K562 (cell line): ENCODE data around the gene DUS4L. TPM values are rescaled to one million over a fixed set of nuclear protein-coding genes. Genes with fewer than 3 reads are reported as not detected.
A peak's percentile ranks its signal among the peaks of the same experiment; 100 is the strongest.

Experiments used
- BCL6 ChIP-seq: fragments of 250-450 bp; sonication (Bioruptor Pico); IDR thresholded peaks from 2 replicates; pipeline ENCODE4 v1.4.0; 2020
- BMI1 ChIP-seq: fragments of 150-350 bp; IDR thresholded peaks from 2 replicates; pipeline ENCODE4 v1.6.1; 2014; ENCODE audit warnings: low read length
- CAMTA2 ChIP-seq: fragments of 250-450 bp; sonication (Bioruptor Pico); conservative IDR thresholded peaks from 2 replicates; pipeline ENCODE4 v1.5.1; 2022
- CEBPB ChIP-seq: fragments of 450-650 bp; IDR thresholded peaks from 2 replicates; pipeline ENCODE4 v1.6.1; 2016; ENCODE audit warnings: missing genetic modification characterization, missing compliant biosample characterization
- CREM ChIP-seq: IDR thresholded peaks from 2 replicates; pipeline ENCODE4 v1.6.1; 2014; ENCODE audit warnings: antibody characterized with exemption, low read depth
- E2F5 ChIP-seq: sonication (generic); formaldehyde crosslinking; IDR thresholded peaks from 2 replicates; pipeline ENCODE4 v1.8.0; 2022; ENCODE audit warnings: mild to moderate bottlenecking, missing genetic modification reagents
- ELK3 ChIP-seq: fragments of 450-650 bp; formaldehyde crosslinking; IDR thresholded peaks from 2 replicates; pipeline ENCODE4 v1.4.0; 2020; ENCODE audit warnings: mild to moderate bottlenecking
- ETS1 ChIP-seq: conservative IDR thresholded peaks from 2 replicates; pipeline ENCODE4 v1.6.1; 2011; ENCODE audit warnings: low read depth, mild to moderate bottlenecking, low read length; ENCODE audit not compliant: control insufficient read depth
- HDAC6 ChIP-seq: IDR thresholded peaks from 2 replicates; pipeline ENCODE4 v1.6.1; 2012; ENCODE audit warnings: low read depth, mild to moderate bottlenecking, control low read depth, inconsistent platforms, low read length, moderate library complexity
- MAZ ChIP-seq, 2 experiments: fragments of 450-650 bp in 1 of 2; sonication (generic) in 1 of 2; formaldehyde crosslinking; IDR thresholded peaks in 1 of 2; conservative IDR thresholded peaks in 1 of 2; 2 replicates each; pipeline versions ENCODE4 v1.4.0 to v1.5.0; 2020; ENCODE audit warnings: mild to moderate bottlenecking in 1 of 2, missing genetic modification reagents in 1 of 2
- NUFIP1 ChIP-seq: fragments of 450-650 bp; IDR thresholded peaks from 2 replicates; pipeline ENCODE4 v1.6.1; 2018; ENCODE audit not compliant: partially characterized antibody
- OTX1 ChIP-seq: fragments of 450-650 bp; formaldehyde crosslinking; IDR thresholded peaks from 2 replicates; pipeline ENCODE4 v1.4.0; 2022; ENCODE audit warnings: mild to moderate bottlenecking
- PHF21A ChIP-seq: fragments of 450-650 bp; IDR thresholded peaks from 2 replicates; pipeline ENCODE4 v1.6.1; 2017; ENCODE audit warnings: low read depth, borderline replicate concordance
- RFX7 ChIP-seq: fragments of 250-450 bp; sonication (Bioruptor Pico); IDR thresholded peaks from 2 replicates; pipeline ENCODE4 v1.5.1; 2021; ENCODE audit warnings: mild to moderate bottlenecking
- SMARCA4 ChIP-seq: fragments of 450-650 bp; IDR thresholded peaks from 2 replicates; pipeline ENCODE4 v1.6.1; 2016
- STAG1 ChIP-seq: sonication (generic); formaldehyde crosslinking; IDR thresholded peaks from 2 replicates; pipeline ENCODE4 v1.5.0; 2020; ENCODE audit warnings: missing genetic modification reagents, borderline replicate concordance
- ZNF274 ChIP-seq: IDR thresholded peaks from 2 replicates; pipeline ENCODE4 v1.6.1; 2011; ENCODE audit warnings: low read depth, mild to moderate bottlenecking, low read length, moderate library complexity, borderline replicate concordance
- ZSCAN29 ChIP-seq: fragments of 450-650 bp; IDR thresholded peaks from 2 replicates; pipeline ENCODE4 v1.6.1; 2017
- polyA plus RNA-seq, 8 experiments: library from polyadenylated mRNA; depleted of rRNA in 4 of 8; stranded (reverse) in 5 of 8; unstranded in 3 of 8; fragments of >200 nt; fragmentation: Nextera tagmentation in 2 of 8; fragmentation: Illumina TruSeq in 1 of 8; extraction: Ambion mirVana in 2 of 8; extraction: Trizol in 1 of 8; gene quantifications; 2 replicates each; pipeline versions ENCODE4 v1.2.1 to v1.2.3, GENCODE V29; 2011 to 2014; ENCODE audit warnings: inconsistent platforms in 1 of 8, missing spikeins in 1 of 8
- total RNA-seq, 7 experiments: library from RNA; depleted of rRNA in 6 of 7; stranded (reverse); fragments of >200 nt in 6 of 7; fragmentation: Illumina TruSeq in 2 of 7; extraction: Trizol in 2 of 7; gene quantifications; 2 replicates each; pipeline versions ENCODE4 v1.2.1 to v1.2.3, GENCODE V29; 2011 to 2021; ENCODE audit warnings: low replicate concordance in 1 of 7
- TF ChIP-seq, protein P1 (sequence below): fragments of 450-650 bp; IDR thresholded peaks from 2 replicates; pipeline ENCODE4 v1.6.1; 2018; ENCODE audit not compliant: partially characterized antibody
- TF ChIP-seq, protein P2 (sequence below): sonication (generic); formaldehyde crosslinking; IDR thresholded peaks from 2 replicates; pipeline ENCODE4 v1.4.0; 2020; ENCODE audit warnings: mild to moderate bottlenecking, missing genetic modification reagents

DUS4L gene
- total and polyA plus RNA-seq, 9 of the 15 experiments (the other 6 are each of a cell fraction or from before 2014, with no cell fraction given), result 12.2 to 33.6 (median 28.6) TPM

GRCh38 chr7:107579885-107580715 is 16.3 kb downstream of the DUS4L start, which contains the start of gene BCAP29 (continued):
- TF ChIP-seq E2F5 (CRISPR knock-in tag) (peak; percentile 94), SMARCA4 (peak; percentile 59; the same call in 1 of the 2 replicates), ELK3 (peak; percentile 56; the same call in 1 of the 2 replicates), BCL6 (CRISPR knock-in tag) (peak; percentile 40; the same call in 1 of the 2 replicates), STAG1 (no peak), ZNF274 (no peak), MAZ (CRISPR knock-in tag; conservative IDR thresholded peaks at IDR 0.05 in 1 of 2, IDR thresholded peaks at IDR 0.05 in 1 of 2) (peak; percentile 91 to 99), BMI1 (no peak), NUFIP1 (no peak), RFX7 (no peak), PHF21A (peak; percentile 53; the same call in 1 of the 2 replicates), ETS1 (peak; percentile 70; the same call in 1 of the 2 replicates), HDAC6 (no peak), OTX1 (CRISPR knock-in tag) (peak; percentile 76; the same call in 1 of the 2 replicates), ZSCAN29 (peak; percentile 30; the same call in 1 of the 2 replicates), CEBPB (tag) (no peak), CAMTA2 (no peak), CREM (peak; percentile 98)
- TF ChIP-seq, protein P1, sequence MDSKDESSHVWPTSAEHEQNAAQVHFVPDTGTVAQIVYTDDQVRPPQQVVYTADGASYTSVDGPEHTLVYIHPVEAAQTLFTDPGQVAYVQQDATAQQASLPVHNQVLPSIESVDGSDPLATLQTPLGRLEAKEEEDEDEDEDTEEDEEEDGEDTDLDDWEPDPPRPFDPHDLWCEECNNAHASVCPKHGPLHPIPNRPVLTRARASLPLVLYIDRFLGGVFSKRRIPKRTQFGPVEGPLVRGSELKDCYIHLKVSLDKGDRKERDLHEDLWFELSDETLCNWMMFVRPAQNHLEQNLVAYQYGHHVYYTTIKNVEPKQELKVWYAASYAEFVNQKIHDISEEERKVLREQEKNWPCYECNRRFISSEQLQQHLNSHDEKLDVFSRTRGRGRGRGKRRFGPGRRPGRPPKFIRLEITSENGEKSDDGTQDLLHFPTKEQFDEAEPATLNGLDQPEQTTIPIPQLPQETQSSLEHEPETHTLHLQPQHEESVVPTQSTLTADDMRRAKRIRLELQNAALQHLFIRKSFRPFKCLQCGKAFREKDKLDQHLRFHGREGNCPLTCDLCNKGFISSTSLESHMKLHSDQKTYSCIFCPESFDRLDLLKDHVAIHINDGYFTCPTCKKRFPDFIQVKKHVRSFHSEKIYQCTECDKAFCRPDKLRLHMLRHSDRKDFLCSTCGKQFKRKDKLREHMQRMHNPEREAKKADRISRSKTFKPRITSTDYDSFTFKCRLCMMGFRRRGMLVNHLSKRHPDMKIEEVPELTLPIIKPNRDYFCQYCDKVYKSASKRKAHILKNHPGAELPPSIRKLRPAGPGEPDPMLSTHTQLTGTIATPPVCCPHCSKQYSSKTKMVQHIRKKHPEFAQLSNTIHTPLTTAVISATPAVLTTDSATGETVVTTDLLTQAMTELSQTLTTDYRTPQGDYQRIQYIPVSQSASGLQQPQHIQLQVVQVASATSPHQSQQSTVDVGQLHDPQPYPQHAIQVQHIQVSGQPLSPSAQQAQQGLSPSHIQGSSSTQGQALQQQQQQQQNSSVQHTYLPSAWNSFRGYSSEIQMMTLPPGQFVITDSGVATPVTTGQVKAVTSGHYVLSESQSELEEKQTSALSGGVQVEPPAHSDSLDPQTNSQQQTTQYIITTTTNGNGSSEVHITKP, result peak; percentile 31
- TF ChIP-seq, protein P2, sequence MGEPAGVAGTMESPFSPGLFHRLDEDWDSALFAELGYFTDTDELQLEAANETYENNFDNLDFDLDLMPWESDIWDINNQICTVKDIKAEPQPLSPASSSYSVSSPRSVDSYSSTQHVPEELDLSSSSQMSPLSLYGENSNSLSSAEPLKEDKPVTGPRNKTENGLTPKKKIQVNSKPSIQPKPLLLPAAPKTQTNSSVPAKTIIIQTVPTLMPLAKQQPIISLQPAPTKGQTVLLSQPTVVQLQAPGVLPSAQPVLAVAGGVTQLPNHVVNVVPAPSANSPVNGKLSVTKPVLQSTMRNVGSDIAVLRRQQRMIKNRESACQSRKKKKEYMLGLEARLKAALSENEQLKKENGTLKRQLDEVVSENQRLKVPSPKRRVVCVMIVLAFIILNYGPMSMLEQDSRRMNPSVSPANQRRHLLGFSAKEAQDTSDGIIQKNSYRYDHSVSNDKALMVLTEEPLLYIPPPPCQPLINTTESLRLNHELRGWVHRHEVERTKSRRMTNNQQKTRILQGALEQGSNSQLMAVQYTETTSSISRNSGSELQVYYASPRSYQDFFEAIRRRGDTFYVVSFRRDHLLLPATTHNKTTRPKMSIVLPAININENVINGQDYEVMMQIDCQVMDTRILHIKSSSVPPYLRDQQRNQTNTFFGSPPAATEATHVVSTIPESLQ (CRISPR knock-in tag), result peak; percentile 76
